Neural progenitor cell (in vitro differentiated cells): ENCODE data around the gene MAP2K7. TPM values are rescaled to one million over a fixed set of nuclear protein-coding genes. Genes with fewer than 3 reads are reported as not detected.

Experiments
- DNase-seq: peaks from one replicate; pipeline ENCODE4 v3.0.0-alpha.2; 2016; ENCODE audit warnings: low spot score
- H2AFZ ChIP-seq: fragments of 200-600 bp; sonication (generic); replicated peaks from 2 replicates; pipeline ENCODE4 v1.6.1; 2016; ENCODE audit warnings: antibody characterized with exemption
- H3F3A ChIP-seq: fragments of 200-600 bp; sonication (generic); 2 replicates; pipeline ENCODE4 v1.6.1; 2016; ENCODE audit warnings: antibody characterized with exemption, low read depth
- H3K27ac ChIP-seq: fragments of 200-600 bp; sonication (generic); 2 replicates; pipeline ENCODE4 v1.5.1; 2016; ENCODE audit warnings: mild to moderate bottlenecking
- H3K27me3 ChIP-seq: fragments of 200-600 bp; sonication (generic); 2 replicates; pipeline ENCODE4 v1.6.1; 2016; ENCODE audit warnings: mild to moderate bottlenecking, moderate library complexity
- H3K36me3 ChIP-seq: fragments of 200-600 bp; sonication (generic); 2 replicates; pipeline ENCODE4 v1.5.1; 2016
- H3K4me1 ChIP-seq: fragments of 200-600 bp; sonication (generic); 2 replicates; pipeline ENCODE4 v1.6.1; 2016; ENCODE audit warnings: mixed run types
- H3K4me2 ChIP-seq: fragments of 200-600 bp; sonication (generic); 2 replicates; pipeline ENCODE4 v1.6.1; 2016
- H3K4me3 ChIP-seq: fragments of 200-600 bp; sonication (generic); 2 replicates; pipeline ENCODE4 v1.5.1; 2016
- H3K79me2 ChIP-seq: fragments of 200-600 bp; sonication (generic); 2 replicates; pipeline ENCODE4 v1.6.1; 2016; ENCODE audit warnings: low read depth
- H3K9ac ChIP-seq: fragments of 200-600 bp; sonication (generic); 2 replicates; pipeline ENCODE4 v1.6.1; 2016
- H3K9me3 ChIP-seq: fragments of 200-600 bp; sonication (generic); 2 replicates; pipeline ENCODE4 v1.5.1; 2016; ENCODE audit warnings: low read depth
- H4K20me1 ChIP-seq: fragments of 200-600 bp; sonication (generic); 2 replicates; pipeline ENCODE4 v1.6.1; 2016; ENCODE audit warnings: low read depth
- H3K27ac Mint-ChIP-seq: 3 replicates; pipeline ENCODE4 v1.8.0; 2021; ENCODE audit warnings: mixed read lengths
- H3K27me3 Mint-ChIP-seq: 2 replicates; pipeline ENCODE4 v1.8.0; 2022; ENCODE audit warnings: low read depth, mild to moderate bottlenecking, inconsistent platforms, moderate library complexity, mixed read lengths; ENCODE audit not compliant: insufficient read depth
- H3K36me3 Mint-ChIP-seq: 3 replicates; pipeline ENCODE4 v1.8.0; 2021; ENCODE audit warnings: mixed read lengths
- H3K4me1 Mint-ChIP-seq: 3 replicates; pipeline ENCODE4 v1.8.0; 2021; ENCODE audit warnings: mixed read lengths
- H3K4me3 Mint-ChIP-seq: 3 replicates; pipeline ENCODE4 v1.8.0; 2021; ENCODE audit warnings: mild to moderate bottlenecking, moderate library complexity, mixed read lengths
- H3K9me3 Mint-ChIP-seq: 3 replicates; pipeline ENCODE4 v1.8.0; 2020; ENCODE audit warnings: mixed read lengths
- CTCF ChIP-seq: fragments of 200-600 bp; sonication (generic); IDR thresholded peaks from 2 replicates; pipeline ENCODE4 v1.5.1; 2017; ENCODE audit warnings: antibody characterized with exemption, mild to moderate bottlenecking
- EZH2 ChIP-seq: fragments of 200-600 bp; sonication (generic); IDR thresholded peaks from 2 replicates; pipeline ENCODE4 v1.6.1; 2017; ENCODE audit warnings: antibody characterized with exemption, mild to moderate bottlenecking, moderate library complexity
- EZH2phosphoT487 ChIP-seq: fragments of 200-600 bp; sonication (generic); IDR thresholded peaks from 2 replicates; pipeline ENCODE4 v1.6.1; 2017; ENCODE audit warnings: antibody characterized with exemption
- total RNA-seq: library from RNA; depleted of rRNA; stranded (reverse); fragments of >200 nt; gene quantifications from 2 replicates; pipeline ENCODE4 v1.2.3, GENCODE V29; 2015; ENCODE audit warnings: low replicate concordance

MAP2K7 gene
- total RNA-seq, 1 donor from 2014 or later = 14.4 TPM

GRCh38 chr19:7931221-7932061 is 27.8 kb downstream of the MAP2K7 start:
- Histone ChIP-seq H3K9ac (no peak overlapping the region), H3K79me2 (no peaks in the 10 kb centered on the region), H4K20me1 (peaks cover 19% of the 10 kb centered on the region), H3K4me3 (no peak overlapping the region), H3K4me2 (no peak overlapping the region), H3K9me3 (no peaks in the 10 kb centered on the region), H3F3A (peaks cover 23% of the 10 kb centered on the region), H3K27me3 (no peaks in the 10 kb centered on the region), H2AFZ (no peak overlapping the region), H3K36me3 (no peaks in the 10 kb centered on the region), H3K4me1 (no peaks in the 10 kb centered on the region), H3K27ac (no peak overlapping the region)
- Mint-ChIP-seq H3K4me3 (no peak overlapping the region), H3K9me3 (no peaks in the 10 kb centered on the region), H3K36me3 (peaks cover 6% of the 10 kb centered on the region), H3K27me3 (peaks cover 4% of the 10 kb centered on the region), H3K4me1 (peaks cover 12% of the 10 kb centered on the region), H3K27ac (no peak overlapping the region)
- TF ChIP-seq EZH2 (no peak), EZH2phosphoT487 (no peak), CTCF (no peak)
- DNase-seq = no peak

GRCh38 chr19:7932276-7932929 is 28.7 kb downstream of the MAP2K7 start:
- no peaks in the 10 kb centered on the region for H3K27me3 ChIP-seq
- H3K36me3 Mint-ChIP-seq = peaks cover 4% of the 10 kb centered on the region
- H4K20me1 ChIP-seq = peaks cover 10% of the 10 kb centered on the region
- H3K4me3 Mint-ChIP-seq = no peak overlapping the region
- peaks cover 10% of the 10 kb centered on the region for H3K4me1 Mint-ChIP-seq
- H3K36me3 ChIP-seq = no peaks in the 10 kb centered on the region
- H3K9ac ChIP-seq = no peak overlapping the region
- H3F3A ChIP-seq = peaks cover 14% of the 10 kb centered on the region
- H3K27ac Mint-ChIP-seq = no peak overlapping the region
- H3K9me3 ChIP-seq = no peaks in the 10 kb centered on the region
- no peaks in the 10 kb centered on the region for H3K79me2 ChIP-seq
- no peak for TF ChIP-seq EZH2phosphoT487
- TF ChIP-seq CTCF = no peak
- no peak for TF ChIP-seq EZH2
- H3K4me2 ChIP-seq = no peak overlapping the region
- no peaks in the 10 kb centered on the region for H3K4me1 ChIP-seq
- H3K9me3 Mint-ChIP-seq = no peaks in the 10 kb centered on the region
- H3K27me3 Mint-ChIP-seq = peaks cover 2% of the 10 kb centered on the region
- H3K27ac ChIP-seq = no peak overlapping the region
- no peak overlapping the region for H2AFZ ChIP-seq
- H3K4me3 ChIP-seq = no peak overlapping the region
- DNase-seq = no peak

GRCh38 chr19:7932930-7933300 is 29.2 kb downstream of the MAP2K7 start:
- H3K9me3 ChIP-seq = no peaks in the 10 kb centered on the region
- peaks cover 10% of the 10 kb centered on the region for H3K4me1 Mint-ChIP-seq
- H3K9me3 Mint-ChIP-seq = no peaks in the 10 kb centered on the region
- peaks cover 4% of the 10 kb centered on the region for H3K79me2 ChIP-seq
- no peak overlapping the region for H3K4me2 ChIP-seq
- H4K20me1 ChIP-seq = peaks cover 5% of the 10 kb centered on the region
- H3K27ac ChIP-seq = no peak overlapping the region
- no peak overlapping the region for H3K4me3 Mint-ChIP-seq
- TF ChIP-seq EZH2 = no peak
- no peak for TF ChIP-seq EZH2phosphoT487
- no peak for TF ChIP-seq CTCF
- H3F3A ChIP-seq = peaks cover 14% of the 10 kb centered on the region
- H3K36me3 Mint-ChIP-seq = peaks cover 5% of the 10 kb centered on the region
- H3K36me3 ChIP-seq = no peaks in the 10 kb centered on the region
- H3K9ac ChIP-seq = no peak overlapping the region
- no peak overlapping the region for H2AFZ ChIP-seq
- no peak overlapping the region for H3K4me3 ChIP-seq
- no peaks in the 10 kb centered on the region for H3K4me1 ChIP-seq
- H3K27me3 ChIP-seq = no peaks in the 10 kb centered on the region
- DNase-seq = no peak
- peaks cover 2% of the 10 kb centered on the region for H3K27me3 Mint-ChIP-seq
- H3K27ac Mint-ChIP-seq = no peak overlapping the region
